Activated CD8-positive, alpha-beta T cell treated with anti-CD3 and anti-CD28 coated beads for 36 hours (primary cell): ENCODE measurements around the gene CCL4. TPM values are rescaled to one million over a fixed set of nuclear protein-coding genes. Genes with fewer than 3 reads are reported as not detected.
A peak's percentile ranks its signal among the peaks of the same experiment; 100 is the strongest.
"Not testable (repeated sequence)": the region's sequence is repeated elsewhere in the genome, so short reads cannot be mapped to it uniquely, and the experiment has no call there.

ENCODE experiments used
- ATAC-seq: fragments of 200-7000 bp; cut with Tn5 transposase; one replicate; pipeline ENCODE4 v1.10.0; 2021; ENCODE audit warnings: mild to moderate bottlenecking, moderate library complexity
- CTCF ChIA-PET: fragments of 350-600 bp; sonication (Branson Sonifier 250); formaldehyde crosslinking; loops from one replicate; lab custom pipeline; 2021; ENCODE audit warnings: antibody characterized with exemption; lab: Charles Lee
- POLR2A ChIA-PET: fragments of 350-600 bp; sonication (Branson Sonifier 250); formaldehyde crosslinking; loops from one replicate; lab custom pipeline; 2021; ENCODE audit warnings: antibody characterized with exemption; lab: Charles Lee
- DNase-seq: peaks from one replicate; pipeline ENCODE4 v3.0.0-alpha.2; 2020
- H3K27ac Mint-ChIP-seq: one replicate; pipeline ENCODE4 v1.8.0; 2021; ENCODE audit warnings: mild to moderate bottlenecking, mixed read lengths
- H3K27me3 Mint-ChIP-seq: one replicate; pipeline ENCODE4 v1.8.0; 2021; ENCODE audit warnings: mixed read lengths
- H3K36me3 Mint-ChIP-seq: one replicate; pipeline ENCODE4 v1.8.0; 2021; ENCODE audit warnings: low read depth, mixed read lengths
- H3K4me1 Mint-ChIP-seq: one replicate; pipeline ENCODE4 v1.8.0; 2021; ENCODE audit warnings: low read depth, mixed read lengths
- H3K4me3 Mint-ChIP-seq: one replicate; pipeline ENCODE4 v1.8.0; 2021; ENCODE audit warnings: mild to moderate bottlenecking, moderate library complexity, mixed read lengths
- H3K9me3 Mint-ChIP-seq: one replicate; pipeline ENCODE4 v1.8.0; 2021; ENCODE audit warnings: mixed read lengths
- CTCF ChIP-seq: fragments of 200-600 bp; IDR thresholded peaks from one replicate; pipeline ENCODE4 v1.8.0; 2022; ENCODE audit warnings: antibody characterized with exemption, mild to moderate bottlenecking
- intact Hi-C: fragments of 100-400 bp; cut with micrococcal nuclease; formaldehyde crosslinking; loops from one replicate; pipeline ENCODE4 v1.10.0; 2022
- total RNA-seq, 2 experiments: library from RNA; stranded (reverse); gene quantifications; one replicate each; pipeline ENCODE4 v1.2.3, GENCODE V29; 2021

The CCL4 gene
- total RNA-seq, 2 experiments from 2014 or later: 287 to 290 TPM

GRCh38 chr17:36087897-36088572 lies 15.6 kb upstream of the CCL4 start:
- H3K9me3 Mint-ChIP-seq, ATAC-seq, intact Hi-C loops, H3K27me3 Mint-ChIP-seq, H3K36me3 Mint-ChIP-seq: not testable (repeated sequence)
- ChIA-PET CTCF (interaction anchor here (1.9 to 3.0 kb wide), 2 partner anchors 15 to 21 kb away, joined by 5 to 32 read pairs; no protein-coding TSS in a partner anchor), POLR2A (interaction anchor here (1.0 to 5.7 kb wide), 7 partner anchors 10 to 191 kb away, joined by 3 to 64 read pairs (median 7); partner anchors contain the start of gene CCL4)
- peaks cover 74% of the 10 kb centered on the region for H3K4me1 Mint-ChIP-seq
- H3K27ac Mint-ChIP-seq: peak overlapping the region; percentile 95
- H3K4me3 Mint-ChIP-seq: peak overlapping the region; percentile 70
- peak; percentile 45 for DNase-seq

GRCh38 chr17:36088670-36089338 lies 14.8 kb upstream of the CCL4 start:
- H3K36me3 Mint-ChIP-seq: peaks cover 7% of the 10 kb centered on the region
- H3K27ac Mint-ChIP-seq: peak overlapping the region; percentile 95
- peaks cover 2% of the 10 kb centered on the region for H3K27me3 Mint-ChIP-seq
- DNase-seq (peak; percentile 26), ATAC-seq (no peak)
- ChIA-PET POLR2A (interaction anchor here (1.0 to 5.7 kb wide), 7 partner anchors 10 to 208 kb away, joined by 3 to 64 read pairs (median 7); partner anchors contain the start of genes CCL4 and CCL5), CTCF (interaction anchor here (0.5 to 3.0 kb wide), 3 partner anchors 16 to 22 kb away, joined by 3 to 32 read pairs (median 5); no protein-coding TSS in a partner anchor)
- no peak for TF ChIP-seq CTCF
- intact Hi-C loops: no loop called here
- peaks cover 73% of the 10 kb centered on the region for H3K4me1 Mint-ChIP-seq
- H3K9me3 Mint-ChIP-seq: no peaks in the 10 kb centered on the region
- H3K4me3 Mint-ChIP-seq: peak overlapping the region; percentile 70

GRCh38 chr17:36089339-36089865 lies 14.2 kb upstream of the CCL4 start:
- Mint-ChIP-seq H3K4me3 (peak overlapping the region; percentile 70), H3K27ac (peak overlapping the region; percentile 95), H3K4me1 (peaks cover 67% of the 10 kb centered on the region), H3K36me3 (peaks cover 7% of the 10 kb centered on the region), H3K9me3 (no peaks in the 10 kb centered on the region), H3K27me3 (peaks cover 2% of the 10 kb centered on the region)
- intact Hi-C loops: no loop called here
- DNase-seq (no peak), ATAC-seq (no peak)
- POLR2A ChIA-PET: interaction anchor here (1.1 to 5.7 kb wide), 8 partner anchors 16 to 209 kb away, joined by 3 to 64 read pairs (median 7); partner anchors contain the start of genes CCL4 and CCL5
- CTCF ChIA-PET: interaction anchor here (0.5 to 3.0 kb wide), 3 partner anchors 16 to 22 kb away, joined by 3 to 32 read pairs (median 5); no protein-coding TSS in a partner anchor
- no peak for TF ChIP-seq CTCF

GRCh38 chr17:36089888-36090836 lies 13.5 kb upstream of the CCL4 start, which contains the start of gene CCL3:
Gene CCL3, minus strand, starts transcription at chr17:36090143. Its CDS starts 85 bp downstream, at chr17:36090058.
- ChIA-PET POLR2A (interaction anchor here (0.6 to 5.7 kb wide), 10 partner anchors 12 to 210 kb away, joined by 3 to 64 read pairs (median 6); partner anchors contain the start of genes CCL4 and CCL5), CTCF (interaction anchor here (1.2 to 3.0 kb wide), 3 partner anchors 17 to 114 kb away, joined by 5 to 32 read pairs (median 5); no protein-coding TSS in a partner anchor)
- Mint-ChIP-seq H3K4me3 (peak within 1 kb of the TSS; percentile 70), H3K9me3 (no peaks in the 10 kb centered on the region), H3K27ac (peak within 1 kb of the TSS; percentile 95), H3K36me3 (peaks cover 7% of the 10 kb centered on the region), H3K27me3 (peaks cover 6% of the 10 kb centered on the region), H3K4me1 (peaks cover 66% of the 10 kb centered on the region)
- TF ChIP-seq CTCF: no peak
- intact Hi-C loops: loop anchor here (10.0 kb wide), 2 partner anchors 105 to 195 kb away; partner anchors contain the start of genes CCL3L1 and CCL3L3
- peak; percentile 80 for DNase-seq
- ATAC-seq: peak; percentile 70
